ENCODE measurements around the gene TBC1D3B. TPM values are rescaled to one million over a fixed set of nuclear protein-coding genes. Genes with fewer than 3 reads are reported as not detected.

The TBC1D3B gene
- total RNA-seq, 1 experiment from 2014 or later, result 5.1 TPM

GRCh38 chr17:36133602-36134236 is 42.7 kb downstream of the TBC1D3B start:
- DNase-seq (ENCODE audit: low spot score), result peak; percentile 4
- BruUV-seq (replicated peaks), result no TSS peak
- Histone ChIP-seq H3K4me1 (ENCODE audit: insufficient read depth, low read length, poor library complexity, severe bottlenecking) (no peaks in the 10 kb centered on the region), H3K27me3 (replicated peaks; ENCODE audit: insufficient read depth, low read depth, low read length, poor library complexity) (no peaks in the 10 kb centered on the region), H3K9me3 (ENCODE audit: low read depth, low read length, poor library complexity, severe bottlenecking) (no peaks in the 10 kb centered on the region), H3K36me3 (ENCODE audit: insufficient read depth, low read length, poor library complexity, severe bottlenecking) (no peaks in the 10 kb centered on the region), H3K27ac (ENCODE audit: low read depth, low read length, poor library complexity, severe bottlenecking) (no peak overlapping the region), H3K4me3 (ENCODE audit: low read depth, low read length, poor library complexity, severe bottlenecking) (no peak overlapping the region)
- ChIA-PET POLR2A (ENCODE audit: low non-redundant PET) (no interaction called here), CTCF (no interaction called here)
- TF ChIP-seq EZH2 (IDR thresholded peaks at IDR 0.05; ENCODE audit: borderline replicate concordance, low read depth, low read length, poor library complexity, severe bottlenecking), result no peak
- intact Hi-C loops (cut with micrococcal nuclease; ENCODE audit: unreplicated experiment), result no loop called here

DNA sequence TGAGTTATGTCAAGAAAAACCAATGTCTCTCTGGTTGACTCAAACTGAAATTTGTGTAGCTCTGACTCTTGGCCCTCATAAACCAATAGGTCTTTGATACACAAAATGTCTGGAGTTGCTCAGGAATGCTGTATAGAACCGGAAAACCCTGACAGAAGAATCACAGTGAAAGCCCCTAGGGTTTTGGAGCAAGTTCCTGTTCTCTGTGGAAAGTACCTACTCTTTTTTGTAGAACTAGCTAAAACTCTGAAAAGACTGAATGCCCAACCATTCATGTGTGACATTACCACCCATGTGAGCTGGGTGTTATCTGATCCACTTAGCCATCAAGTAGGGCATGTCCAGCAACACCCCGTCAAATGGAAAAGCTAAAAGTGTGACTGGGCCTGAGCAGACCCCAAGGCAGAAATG is 44.0 kb downstream of the TBC1D3B start:
- ChIA-PET POLR2A (ENCODE audit: low non-redundant PET) (no interaction called here), CTCF (interaction anchor here (0.7 kb wide), 2 partner anchors 60 to 157 kb away, joined by 3 to 5 read pairs; no protein-coding TSS in a partner anchor)
- DNase-seq (ENCODE audit: low spot score), result no peak
- no TSS peak for BruUV-seq (replicated peaks)
- Histone ChIP-seq H3K9me3 (ENCODE audit: low read depth, low read length, poor library complexity, severe bottlenecking) (no peaks in the 10 kb centered on the region), H3K4me3 (ENCODE audit: low read depth, low read length, poor library complexity, severe bottlenecking) (no peak overlapping the region), H3K4me1 (ENCODE audit: insufficient read depth, low read length, poor library complexity, severe bottlenecking) (no peaks in the 10 kb centered on the region), H3K27ac (ENCODE audit: low read depth, low read length, poor library complexity, severe bottlenecking) (no peak overlapping the region), H3K36me3 (ENCODE audit: insufficient read depth, low read length, poor library complexity, severe bottlenecking) (no peaks in the 10 kb centered on the region), H3K27me3 (replicated peaks; ENCODE audit: insufficient read depth, low read depth, low read length, poor library complexity) (no peaks in the 10 kb centered on the region)
- TF ChIP-seq, protein P1, sequence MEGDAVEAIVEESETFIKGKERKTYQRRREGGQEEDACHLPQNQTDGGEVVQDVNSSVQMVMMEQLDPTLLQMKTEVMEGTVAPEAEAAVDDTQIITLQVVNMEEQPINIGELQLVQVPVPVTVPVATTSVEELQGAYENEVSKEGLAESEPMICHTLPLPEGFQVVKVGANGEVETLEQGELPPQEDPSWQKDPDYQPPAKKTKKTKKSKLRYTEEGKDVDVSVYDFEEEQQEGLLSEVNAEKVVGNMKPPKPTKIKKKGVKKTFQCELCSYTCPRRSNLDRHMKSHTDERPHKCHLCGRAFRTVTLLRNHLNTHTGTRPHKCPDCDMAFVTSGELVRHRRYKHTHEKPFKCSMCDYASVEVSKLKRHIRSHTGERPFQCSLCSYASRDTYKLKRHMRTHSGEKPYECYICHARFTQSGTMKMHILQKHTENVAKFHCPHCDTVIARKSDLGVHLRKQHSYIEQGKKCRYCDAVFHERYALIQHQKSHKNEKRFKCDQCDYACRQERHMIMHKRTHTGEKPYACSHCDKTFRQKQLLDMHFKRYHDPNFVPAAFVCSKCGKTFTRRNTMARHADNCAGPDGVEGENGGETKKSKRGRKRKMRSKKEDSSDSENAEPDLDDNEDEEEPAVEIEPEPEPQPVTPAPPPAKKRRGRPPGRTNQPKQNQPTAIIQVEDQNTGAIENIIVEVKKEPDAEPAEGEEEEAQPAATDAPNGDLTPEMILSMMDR (conservative IDR thresholded peaks at IDR 0.05; ENCODE audit: low read depth, low read length), result no peak
- no peak for TF ChIP-seq EZH2 (IDR thresholded peaks at IDR 0.05; ENCODE audit: borderline replicate concordance, low read depth, low read length, poor library complexity, severe bottlenecking)
- intact Hi-C loops (cut with micrococcal nuclease; ENCODE audit: unreplicated experiment), result no loop called here

DNA sequence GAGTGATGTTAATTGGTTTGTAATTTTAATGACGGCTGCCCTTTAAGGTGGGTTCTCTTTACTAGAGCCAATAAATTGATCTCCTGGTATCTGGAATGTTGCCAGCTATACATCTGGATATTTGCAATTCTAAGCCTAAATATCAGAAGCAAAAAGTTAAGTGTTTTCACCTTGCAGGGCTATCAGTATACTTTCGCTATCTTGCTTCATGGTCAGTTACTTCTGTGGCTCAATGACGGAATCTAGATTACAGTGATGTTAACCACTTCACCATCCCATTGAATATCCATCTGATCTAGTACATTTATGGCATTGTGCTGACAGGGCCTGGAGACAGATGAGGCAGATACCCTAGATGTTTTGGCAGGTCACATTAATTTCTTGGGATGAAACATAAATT is 44.5 kb downstream of the TBC1D3B start:
- no peak for DNase-seq (ENCODE audit: low spot score)
- BruUV-seq (replicated peaks), result no TSS peak
- H3K4me1 ChIP-seq (ENCODE audit: insufficient read depth, low read length, poor library complexity, severe bottlenecking), result no peaks in the 10 kb centered on the region
- no peaks in the 10 kb centered on the region for H3K36me3 ChIP-seq (ENCODE audit: insufficient read depth, low read length, poor library complexity, severe bottlenecking)
- TF ChIP-seq EZH2 (IDR thresholded peaks at IDR 0.05; ENCODE audit: borderline replicate concordance, low read depth, low read length, poor library complexity, severe bottlenecking), result no peak
- TF ChIP-seq, protein P1 (conservative IDR thresholded peaks at IDR 0.05; ENCODE audit: low read depth, low read length), result no peak
- H3K4me3 ChIP-seq (ENCODE audit: low read depth, low read length, poor library complexity, severe bottlenecking), result no peak overlapping the region
- H3K27ac ChIP-seq (ENCODE audit: low read depth, low read length, poor library complexity, severe bottlenecking), result no peak overlapping the region
- no peaks in the 10 kb centered on the region for H3K9me3 ChIP-seq (ENCODE audit: low read depth, low read length, poor library complexity, severe bottlenecking)
- intact Hi-C loops (cut with micrococcal nuclease; ENCODE audit: unreplicated experiment), result no loop called here
- ChIA-PET CTCF (interaction anchor here (0.7 kb wide), 1 partner anchor 59 kb away, joined by 3 read pairs; no protein-coding TSS in a partner anchor), POLR2A (ENCODE audit: low non-redundant PET) (no interaction called here)
- H3K27me3 ChIP-seq (replicated peaks; ENCODE audit: insufficient read depth, low read depth, low read length, poor library complexity), result no peaks in the 10 kb centered on the region

DNA sequence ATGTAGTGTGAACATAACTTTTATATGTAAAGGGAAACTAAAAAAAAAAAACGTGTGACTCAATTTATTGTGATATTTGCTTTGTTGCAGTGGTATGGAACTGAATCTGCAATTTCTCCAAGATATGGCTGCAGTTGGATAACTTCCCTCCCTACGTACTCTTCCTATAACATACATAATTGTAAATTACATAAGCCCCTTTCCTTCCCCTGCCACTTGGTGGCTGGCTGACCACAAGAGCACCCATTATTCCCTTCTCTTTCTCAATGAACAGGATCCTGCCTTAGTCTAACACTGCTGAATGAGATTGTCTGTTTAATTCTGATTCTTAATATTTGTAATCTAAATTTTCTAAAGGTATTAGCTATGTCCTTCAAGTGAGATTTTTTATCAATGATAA is 45.0 kb downstream of the TBC1D3B start:
- POLR2A ChIA-PET (ENCODE audit: low non-redundant PET), result no interaction called here
- intact Hi-C loops (cut with micrococcal nuclease; ENCODE audit: unreplicated experiment), result no loop called here

More for the DNA sequence above, 45.0 kb downstream of the TBC1D3B start:
- Histone ChIP-seq H3K4me3 (ENCODE audit: low read depth, low read length, poor library complexity, severe bottlenecking) (no peak overlapping the region), H3K27ac (ENCODE audit: low read depth, low read length, poor library complexity, severe bottlenecking) (no peak overlapping the region), H3K27me3 (replicated peaks; ENCODE audit: insufficient read depth, low read depth, low read length, poor library complexity) (no peaks in the 10 kb centered on the region), H3K36me3 (ENCODE audit: insufficient read depth, low read length, poor library complexity, severe bottlenecking) (no peaks in the 10 kb centered on the region), H3K9me3 (ENCODE audit: low read depth, low read length, poor library complexity, severe bottlenecking) (no peaks in the 10 kb centered on the region), H3K4me1 (ENCODE audit: insufficient read depth, low read length, poor library complexity, severe bottlenecking) (no peaks in the 10 kb centered on the region)
- CTCF ChIA-PET, result no interaction called here
- no TSS peak for BruUV-seq (replicated peaks)
- TF ChIP-seq, protein P1 (conservative IDR thresholded peaks at IDR 0.05; ENCODE audit: low read depth, low read length), result no peak
- no peak for TF ChIP-seq EZH2 (IDR thresholded peaks at IDR 0.05; ENCODE audit: borderline replicate concordance, low read depth, low read length, poor library complexity, severe bottlenecking)
- no peak for DNase-seq (ENCODE audit: low spot score)
